22Rv1 (cell line): Measurements from ENCODE around the gene XRCC3.

ENCODE experiments used
- H3K27ac ChIP-seq: fragments of 450-650 bp; 2 replicates; pipeline ENCODE4 v1.5.1; 2017
- ZFX ChIP-seq: fragments of 450-650 bp; IDR thresholded peaks from 2 replicates; pipeline ENCODE4 v1.6.1; 2017; ENCODE audit warnings: antibody characterized with exemption, borderline replicate concordance
- TF ChIP-seq, protein P1 (sequence below): fragments of 450-650 bp; IDR thresholded peaks from 2 replicates; pipeline ENCODE4 v1.5.1; 2017; ENCODE audit warnings: mild to moderate bottlenecking

XRCC3 gene

DNA sequence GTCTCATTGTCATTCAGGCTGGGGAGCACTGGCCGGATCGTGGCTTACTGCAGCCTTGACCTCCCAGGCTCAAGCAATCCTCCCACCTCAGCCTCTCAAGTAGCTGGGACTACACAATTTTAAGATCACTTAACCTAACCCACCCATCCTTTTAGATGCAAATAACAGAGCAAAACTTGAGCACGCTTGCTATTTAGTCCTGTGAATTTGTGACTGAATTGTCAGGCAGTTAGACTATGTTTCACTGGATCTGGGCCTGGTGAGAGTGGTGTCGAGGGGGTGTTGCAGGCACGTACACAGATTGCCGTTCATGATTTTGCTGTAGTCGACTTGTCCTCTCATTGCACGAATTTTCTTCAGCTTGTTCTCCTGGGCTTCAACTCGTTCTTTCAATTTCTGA, 38.5 kb upstream of the XRCC3 start:
- no peak overlapping the region for H3K27ac ChIP-seq

DNA sequence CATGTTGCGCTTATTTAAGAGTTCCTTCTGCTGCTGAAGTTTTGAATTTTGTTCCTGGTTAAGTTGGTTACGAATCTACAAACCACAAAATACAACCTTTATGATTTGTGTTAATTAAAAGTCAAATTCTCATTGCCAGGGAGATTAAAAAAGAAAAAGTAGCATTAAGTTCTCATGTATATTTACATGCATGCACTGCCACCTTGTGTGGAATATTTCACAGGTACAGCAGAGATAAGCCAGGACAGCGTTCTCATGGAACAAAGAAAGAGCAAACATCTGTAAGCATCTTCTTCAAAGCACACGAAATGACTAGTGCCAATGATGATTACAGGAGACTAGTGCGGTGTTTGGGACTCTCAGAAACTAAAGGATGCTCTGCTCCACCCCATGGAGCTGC, 34.6 kb upstream of the XRCC3 start:
- no peak overlapping the region for H3K27ac ChIP-seq
- TF ChIP-seq, protein P1, sequence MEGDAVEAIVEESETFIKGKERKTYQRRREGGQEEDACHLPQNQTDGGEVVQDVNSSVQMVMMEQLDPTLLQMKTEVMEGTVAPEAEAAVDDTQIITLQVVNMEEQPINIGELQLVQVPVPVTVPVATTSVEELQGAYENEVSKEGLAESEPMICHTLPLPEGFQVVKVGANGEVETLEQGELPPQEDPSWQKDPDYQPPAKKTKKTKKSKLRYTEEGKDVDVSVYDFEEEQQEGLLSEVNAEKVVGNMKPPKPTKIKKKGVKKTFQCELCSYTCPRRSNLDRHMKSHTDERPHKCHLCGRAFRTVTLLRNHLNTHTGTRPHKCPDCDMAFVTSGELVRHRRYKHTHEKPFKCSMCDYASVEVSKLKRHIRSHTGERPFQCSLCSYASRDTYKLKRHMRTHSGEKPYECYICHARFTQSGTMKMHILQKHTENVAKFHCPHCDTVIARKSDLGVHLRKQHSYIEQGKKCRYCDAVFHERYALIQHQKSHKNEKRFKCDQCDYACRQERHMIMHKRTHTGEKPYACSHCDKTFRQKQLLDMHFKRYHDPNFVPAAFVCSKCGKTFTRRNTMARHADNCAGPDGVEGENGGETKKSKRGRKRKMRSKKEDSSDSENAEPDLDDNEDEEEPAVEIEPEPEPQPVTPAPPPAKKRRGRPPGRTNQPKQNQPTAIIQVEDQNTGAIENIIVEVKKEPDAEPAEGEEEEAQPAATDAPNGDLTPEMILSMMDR = no peak
- no peak for TF ChIP-seq ZFX

More for the DNA sequence above, 38.5 kb upstream of the XRCC3 start:
- TF ChIP-seq ZFX = no peak
- TF ChIP-seq, protein P1 = no peak

GRCh38 chr14:103749452-103749851, 34.2 kb upstream of the XRCC3 start:
- H3K27ac ChIP-seq = no peak overlapping the region
- no peak for TF ChIP-seq ZFX
- TF ChIP-seq, protein P1 = no peak

DNA sequence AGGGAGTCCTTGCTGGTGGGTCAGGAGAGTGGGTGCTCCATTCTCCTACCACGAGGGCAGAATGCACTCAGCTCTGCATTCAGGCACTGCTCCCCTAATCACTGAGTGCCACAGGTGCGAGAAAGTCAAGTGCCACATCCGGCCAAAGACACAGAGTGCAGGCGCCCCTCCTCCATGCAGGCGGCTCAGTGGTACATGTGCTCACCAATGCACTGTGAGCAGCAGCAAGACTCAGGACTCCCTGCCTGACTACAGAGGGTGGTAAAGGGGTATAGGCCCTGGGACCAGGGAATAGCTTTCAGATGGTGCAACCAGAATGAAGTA, 33.2 kb upstream of the XRCC3 start:
- H3K27ac ChIP-seq = no peak overlapping the region
- TF ChIP-seq ZFX = no peak
- TF ChIP-seq, protein P1 = no peak

- no peak overlapping the region for H3K27ac ChIP-seq
- no peak for TF ChIP-seq ZFX
- TF ChIP-seq, protein P1 = no peak
These were observed 31.4 kb upstream of the XRCC3 start for GRCh38 chr14:103746701-103747100.

GRCh38 chr14:103745424-103745823, 30.2 kb upstream of the XRCC3 start:
- H3K27ac ChIP-seq = no peak overlapping the region
- TF ChIP-seq, protein P1 = no peak
- no peak for TF ChIP-seq ZFX

GRCh38 chr14:103744621-103745395, 29.6 kb upstream of the XRCC3 start:
- TF ChIP-seq, protein P1 = no peak
- no peak for TF ChIP-seq ZFX
- H3K27ac ChIP-seq = no peak overlapping the region
